Panc1 (cell line): Measurements from ENCODE around the gene CDKN2AIP. TPM values are rescaled to one million over a fixed set of nuclear protein-coding genes. Genes with fewer than 3 reads are reported as not detected.
A peak's percentile ranks its signal among the peaks of the same experiment; 100 is the strongest.
"Not testable (repeated sequence)": the region's sequence is repeated elsewhere in the genome, so short reads cannot be mapped to it uniquely, and the experiment has no call there.

Source experiments
- ATAC-seq: fragments of 200-7000 bp; cut with Tn5 transposase; 2 replicates; pipeline ENCODE4 v1.9.1; 2020; ENCODE audit warnings: mild to moderate bottlenecking, moderate library complexity
- BruUV-seq: library from RNA; stranded (reverse); fragments of 400-500 nt; replicated peaks from 2 replicates; lab custom pipeline; 2021; lab: Mats Ljungman, UMichigan
- CTCF ChIA-PET: fragments of 300-600 bp; sonication (Branson Sonifier 250); formaldehyde crosslinking; loops from one replicate; lab custom pipeline; 2022; ENCODE audit warnings: antibody characterized with exemption; lab: Charles Lee
- POLR2A ChIA-PET: fragments of 300-600 bp; sonication (Branson Sonifier 250); formaldehyde crosslinking; loops from one replicate; lab custom pipeline; 2022; ENCODE audit warnings: antibody characterized with exemption; lab: Charles Lee
- DNase-seq: peaks from one replicate; pipeline ENCODE4 v3.0.0-alpha.2; 2010; ENCODE audit warnings: low read depth, low spot score
- H3K27ac ChIP-seq: 2 replicates; pipeline ENCODE4 v1.5.1; 2011; ENCODE audit warnings: mild to moderate bottlenecking, low read length, inconsistent platforms
- H3K27me3 ChIP-seq: fragments of 200-500 bp; sonication (Bioruptor generic); 2 replicates; pipeline ENCODE4 v1.6.0; 2014; ENCODE audit warnings: low read length, inconsistent platforms; ENCODE audit not compliant: control insufficient read depth, insufficient read depth
- H3K36me3 ChIP-seq: fragments of 200-500 bp; sonication (Bioruptor generic); 2 replicates; pipeline ENCODE4 v1.5.1; 2014; ENCODE audit warnings: inconsistent platforms, mild to moderate bottlenecking, low read length, moderate library complexity; ENCODE audit not compliant: control insufficient read depth, insufficient read depth
- H3K4me1 ChIP-seq: 2 replicates; pipeline ENCODE4 v1.5.1; 2011; ENCODE audit warnings: inconsistent platforms, mild to moderate bottlenecking, low read length, moderate library complexity; ENCODE audit not compliant: control insufficient read depth, insufficient read depth
- H3K4me3 ChIP-seq, 2 experiments: 2 replicates each; pipeline ENCODE4 v1.5.1; 2011 to 2012; ENCODE audit warnings: low read depth in 2 of 2, low read length in 2 of 2, mild to moderate bottlenecking in 2 of 2, inconsistent platforms in 1 of 2, moderate library complexity in 1 of 2
- H3K9me3 ChIP-seq: fragments of 200-500 bp; sonication (Bioruptor generic); 2 replicates; pipeline ENCODE4 v1.5.1; 2014; ENCODE audit warnings: low read depth, mild to moderate bottlenecking, inconsistent platforms, low read length, moderate library complexity; ENCODE audit not compliant: control insufficient read depth, insufficient read depth
- CTCF ChIP-seq: fragments of 450-650 bp; IDR thresholded peaks from 2 replicates; pipeline ENCODE4 v1.5.1; 2017; ENCODE audit warnings: mild to moderate bottlenecking
- POLR2AphosphoS5 ChIP-seq: IDR thresholded peaks from 2 replicates; pipeline ENCODE4 v1.6.1; 2012; ENCODE audit warnings: mild to moderate bottlenecking, low read depth, low read length, moderate library complexity
- REST ChIP-seq, 2 experiments: IDR thresholded peaks; 2 replicates each; pipeline ENCODE4 v1.6.1; 2011 to 2012; ENCODE audit warnings: low read depth in 2 of 2, control low read depth in 1 of 2, low read length in 1 of 2, mild to moderate bottlenecking in 1 of 2, moderate library complexity in 1 of 2; ENCODE audit not compliant: insufficient read depth in 1 of 2
- SIN3A ChIP-seq: IDR thresholded peaks from 2 replicates; pipeline ENCODE4 v1.6.1; 2012; ENCODE audit warnings: low read depth, mild to moderate bottlenecking, low read length, moderate library complexity, borderline replicate concordance; ENCODE audit not compliant: insufficient read depth
- TCF7L2 ChIP-seq: IDR thresholded peaks from 2 replicates; pipeline ENCODE4 v1.6.1; 2011; ENCODE audit warnings: mild to moderate bottlenecking, low read depth, low read length, inconsistent platforms
- in situ Hi-C: cut with HindIII; loops from 2 replicates; pipeline ENCODE4 v1.10.0; 2016; ENCODE audit warnings: low sequenced_read_pairs, low pct_unique_long_range_greater_than_20kb
- intact Hi-C: fragments of 100-400 bp; cut with micrococcal nuclease; formaldehyde crosslinking; loops from one replicate; pipeline ENCODE4 v1.10.0; 2022; ENCODE audit not compliant: unreplicated experiment
- total RNA-seq: library from RNA; stranded (reverse); gene quantifications from one replicate; pipeline ENCODE4 v1.2.1, GENCODE V29; 2021; ENCODE audit not compliant: unreplicated experiment

The CDKN2AIP gene
- total RNA-seq, 1 experiment from 2014 or later, result 21.1 TPM

GRCh38 chr4:183430994-183431347 is 13.5 kb upstream of the CDKN2AIP start:
- CTCF ChIA-PET, result no interaction called here
- intact Hi-C loops, result no loop called here
- no peaks in the 10 kb centered on the region for H3K36me3 ChIP-seq
- TF ChIP-seq CTCF (no peak), SIN3A (no peak), TCF7L2 (no peak), POLR2AphosphoS5 (no peak), REST (IDR thresholded peaks at IDR 0.05; ENCODE audit: insufficient read depth in 1 of 2, low read depth in 2 of 2, low read length in 1 of 2) (no peak)
- POLR2A ChIA-PET, result no interaction called here
- in situ Hi-C loops, result no loop called here
- ATAC-seq, result no peak
- BruUV-seq, result no TSS peak
- no peaks in the 10 kb centered on the region for H3K4me1 ChIP-seq
- no peaks in the 10 kb centered on the region for H3K27me3 ChIP-seq
- H3K9me3 ChIP-seq, result no peaks in the 10 kb centered on the region
- H3K4me3 ChIP-seq, result no peak overlapping the region
- peak overlapping the region; percentile 20; the same call in 1 of the 2 replicates for H3K27ac ChIP-seq
- DNase-seq, result no peak

GRCh38 chr4:183431614-183432013 is 12.8 kb upstream of the CDKN2AIP start:
- in situ Hi-C loops, result no loop called here
- DNase-seq (no peak), ATAC-seq (no peak)
- TF ChIP-seq TCF7L2 (no peak), POLR2AphosphoS5 (no peak), CTCF (no peak), REST (IDR thresholded peaks at IDR 0.05; ENCODE audit: insufficient read depth in 1 of 2, low read depth in 2 of 2, low read length in 1 of 2) (no peak), SIN3A (no peak)
- Histone ChIP-seq H3K4me3 (no peak overlapping the region), H3K9me3 (no peaks in the 10 kb centered on the region), H3K27me3 (no peaks in the 10 kb centered on the region), H3K36me3 (no peaks in the 10 kb centered on the region), H3K4me1 (peaks cover 3% of the 10 kb centered on the region; the same call in 1 of the 2 replicates), H3K27ac (peak overlapping the region; percentile 34; the same call in 1 of the 2 replicates)
- no TSS peak for BruUV-seq
- POLR2A ChIA-PET, result interaction anchor here (0.6 kb wide), 1 partner anchor 454 kb away, joined by 5 read pairs; no protein-coding TSS in a partner anchor
- CTCF ChIA-PET, result no interaction called here
- intact Hi-C loops, result no loop called here

- ATAC-seq, H3K4me1 ChIP-seq, H3K4me3 ChIP-seq, CTCF ChIA-PET, intact Hi-C loops, H3K27ac ChIP-seq, H3K27me3 ChIP-seq, POLR2A ChIA-PET, DNase-seq, BruUV-seq, H3K9me3 ChIP-seq, in situ Hi-C loops, H3K36me3 ChIP-seq: not testable (repeated sequence)
Observed at GRCh38 chr4:183433183-183433582, 11.3 kb upstream of the CDKN2AIP start.
